Left lung (tissue), 10 donors: Measurements from ENCODE around the gene FGF10. TPM values are rescaled to one million over a fixed set of nuclear protein-coding genes. Genes with fewer than 3 reads are reported as not detected.

ENCODE experiments used
- ATAC-seq: fragments of 200-7000 bp; cut with Tn5 transposase; one replicate; pipeline ENCODE4 v1.9.1; 2020; ENCODE audit warnings: moderate library complexity
- DNase-seq, 4 donors: peaks; one replicate each; pipeline ENCODE4 v3.0.0-alpha.2; 2013 to 2020
- H3K27ac ChIP-seq, 2 donors: fragments of 200-600 bp; sonication (generic) in 1 of 2; one replicate each; pipeline versions ENCODE4 v1.5.0 to v1.8.0; 2020 to 2021
- H3K27me3 ChIP-seq, 2 donors: fragments of 200-600 bp; sonication (generic) in 1 of 2; one replicate each; pipeline versions ENCODE4 v1.5.0 to v1.8.0; 2020 to 2021
- H3K36me3 ChIP-seq, 2 donors: fragments of 200-600 bp; sonication (generic) in 1 of 2; one replicate each; pipeline versions ENCODE4 v1.5.0 to v1.8.0; 2020 to 2021
- H3K4me1 ChIP-seq, 2 donors: fragments of 200-600 bp; one replicate each; pipeline ENCODE4 v1.8.0; 2021
- H3K4me3 ChIP-seq, 2 donors: fragments of 200-600 bp; sonication (generic) in 1 of 2; one replicate each; pipeline versions ENCODE4 v1.5.0 to v1.8.0; 2020 to 2021; ENCODE audit warnings: mild to moderate bottlenecking in 1 of 2
- H3K9me3 ChIP-seq, 2 donors: fragments of 200-600 bp; sonication (generic) in 1 of 2; one replicate each; pipeline versions ENCODE4 v1.5.0 to v1.8.0; 2020 to 2021
- CTCF ChIP-seq, 2 donors: fragments of 200-600 bp; sonication (generic) in 1 of 2; IDR thresholded peaks; one replicate each; pipeline versions ENCODE4 v1.5.0 to v1.8.0; 2021; ENCODE audit warnings: antibody characterized with exemption in 2 of 2
- intact Hi-C, 2 donors: fragments of 100-400 bp; cut with DNase I; formaldehyde crosslinking; loops; one replicate each; pipeline versions ENCODE4 v1.11.2 to v1.14.2; 2022
- polyA plus RNA-seq, 6 donors: library from polyadenylated mRNA; unstranded; fragments of 120-200 nt; gene quantifications; one replicate each; pipeline ENCODE4 v1.2.1, GENCODE V29; 2013; ENCODE audit not compliant: insufficient read length in 6 of 6
- total RNA-seq, 2 donors: library from RNA; stranded (reverse); fragmentation: NEBNext Ultra II Directional; extraction: Animal tissue kit (Norgen Biotek cat#: 25700); gene quantifications; one replicate each; pipeline ENCODE4 v1.2.1, GENCODE V29; 2021
- donor health status: DM: no; HTN: yes; CAD: no.
- donor health status: DM: no; HTN: no; CAD: no.

FGF10 gene
- total and polyA plus RNA-seq, 8 donors: 1.2 to 47.7 (median 43.7) TPM

- H3K36me3 ChIP-seq: no peaks in the 10 kb centered on the region
Observed at GRCh38 chr5:44382894-44383293, 6.3 kb downstream of the FGF10 start.

GRCh38 chr5:44377057-44377456, 12.2 kb downstream of the FGF10 start:
- Histone ChIP-seq H3K27ac (no peak overlapping the region), H3K27me3 (no peaks in the 10 kb centered on the region), H3K4me1 (no peaks in the 10 kb centered on the region), H3K9me3 (no peaks in the 10 kb centered on the region), H3K4me3 (no peak overlapping the region), H3K36me3 (no peaks in the 10 kb centered on the region)
- DNase-seq (no peak), ATAC-seq (no peak)
- intact Hi-C loops: no loop called here
- TF ChIP-seq CTCF (IDR thresholded peaks at IDR 0.05): no peak

More at GRCh38 chr5:44382894-44383293, 6.3 kb downstream of the FGF10 start:
- Histone ChIP-seq H3K27ac (no peak overlapping the region), H3K9me3 (no peaks in the 10 kb centered on the region), H3K27me3 (peaks cover 8 to 17% of the 10 kb centered on the region in 2 donors), H3K4me1 (no peaks in the 10 kb centered on the region), H3K4me3 (no peak overlapping the region)
- no peak for TF ChIP-seq CTCF (IDR thresholded peaks at IDR 0.05)
- intact Hi-C loops: no loop called here
- peak in 1 of 4 donors; percentile 61 for DNase-seq
- no peak for ATAC-seq

- no peaks in the 10 kb centered on the region for H3K36me3 ChIP-seq
- TF ChIP-seq CTCF (IDR thresholded peaks at IDR 0.05): no peak
- no peak for ATAC-seq
- no peak overlapping the region for H3K4me3 ChIP-seq
- no peak overlapping the region for H3K27ac ChIP-seq
- intact Hi-C loops: no loop called here
- no peaks in the 10 kb centered on the region for H3K9me3 ChIP-seq
- no peaks in the 10 kb centered on the region for H3K4me1 ChIP-seq
- H3K27me3 ChIP-seq: no peaks in the 10 kb centered on the region
- DNase-seq: no peak
Observed at GRCh38 chr5:44372028-44372427, 17.2 kb downstream of the FGF10 start.

GRCh38 chr5:44367203-44367602, 22.0 kb downstream of the FGF10 start:
- intact Hi-C loops: no loop called here
- no peak for ATAC-seq
- no peak for TF ChIP-seq CTCF (IDR thresholded peaks at IDR 0.05)

GRCh38 chr5:44365345-44365744, 23.9 kb downstream of the FGF10 start:
- H3K4me3 ChIP-seq: no peak overlapping the region
- intact Hi-C loops: no loop called here
- ATAC-seq: no peak
- no peaks in the 10 kb centered on the region for H3K27me3 ChIP-seq
- H3K27ac ChIP-seq: no peak overlapping the region
- H3K4me1 ChIP-seq: no peaks in the 10 kb centered on the region
- no peak for TF ChIP-seq CTCF (IDR thresholded peaks at IDR 0.05)
- DNase-seq: no peak
- H3K9me3 ChIP-seq: no peaks in the 10 kb centered on the region
- H3K36me3 ChIP-seq: no peaks in the 10 kb centered on the region

More at GRCh38 chr5:44367203-44367602, 22.0 kb downstream of the FGF10 start:
- no peaks in the 10 kb centered on the region for H3K4me1 ChIP-seq
- no peaks in the 10 kb centered on the region for H3K9me3 ChIP-seq
- H3K27me3 ChIP-seq: no peaks in the 10 kb centered on the region
- no peaks in the 10 kb centered on the region for H3K36me3 ChIP-seq
- DNase-seq: no peak
- H3K27ac ChIP-seq: no peak overlapping the region
- H3K4me3 ChIP-seq: no peak overlapping the region
